ENCODE measurements around the gene E2F6.
A peak's percentile ranks its signal among the peaks of the same experiment; 100 is the strongest.

E2F6 gene

GRCh38 chr2:11457935-11458334 lies 8.0 kb downstream of the E2F6 start:
- DNase-seq (ENCODE audit: low spot score): no peak

- DNase-seq (ENCODE audit: low spot score): no peak
Measured at GRCh38 chr2:11456251-11456650, 9.7 kb downstream of the E2F6 start.

- DNase-seq (ENCODE audit: low spot score): no peak
Measured at GRCh38 chr2:11454824-11455223, 11.1 kb downstream of the E2F6 start.

- DNase-seq (ENCODE audit: low spot score): no peak
Measured at GRCh38 chr2:11450791-11451190, 15.2 kb downstream of the E2F6 start.

GRCh38 chr2:11446733-11447248 lies 19.2 kb downstream of the E2F6 start:
- peak; percentile 74 for DNase-seq (ENCODE audit: low spot score)

GRCh38 chr2:11444737-11445136 lies 21.2 kb downstream of the E2F6 start:
- no peak for DNase-seq (ENCODE audit: low spot score)

- DNase-seq (ENCODE audit: low spot score): no peak
Measured at GRCh38 chr2:11438555-11439080, 27.3 kb downstream of the E2F6 start.

GRCh38 chr2:11437602-11438001 lies 28.4 kb downstream of the E2F6 start:
- no peak for DNase-seq (ENCODE audit: low spot score)

GRCh38 chr2:11435036-11435435 lies 30.9 kb downstream of the E2F6 start:
- DNase-seq (ENCODE audit: low spot score): no peak

GRCh38 chr2:11434443-11434842 lies 31.5 kb downstream of the E2F6 start:
- DNase-seq (ENCODE audit: low spot score): no peak

GRCh38 chr2:11433822-11434221 lies 32.1 kb downstream of the E2F6 start:
- no peak for DNase-seq (ENCODE audit: low spot score)

- no peak for DNase-seq (ENCODE audit: low spot score)
Measured at GRCh38 chr2:11430729-11431128, 35.2 kb downstream of the E2F6 start.

GRCh38 chr2:11427224-11427623 lies 38.7 kb downstream of the E2F6 start:
- DNase-seq (ENCODE audit: low spot score): no peak

- DNase-seq (ENCODE audit: low spot score): no peak
Measured at GRCh38 chr2:11422901-11423435, 43.0 kb downstream of the E2F6 start.

GRCh38 chr2:11422491-11422865 lies 43.5 kb downstream of the E2F6 start:
- no peak for DNase-seq (ENCODE audit: low spot score)

GRCh38 chr2:11421863-11422490 lies 44.0 kb downstream of the E2F6 start:
- DNase-seq (ENCODE audit: low spot score): no peak

- no peak for DNase-seq (ENCODE audit: low spot score)
Measured at GRCh38 chr2:11420671-11421070, 45.3 kb downstream of the E2F6 start.

GRCh38 chr2:11420190-11420589 lies 45.8 kb downstream of the E2F6 start:
- no peak for DNase-seq (ENCODE audit: low spot score)

GRCh38 chr2:11419781-11420180 lies 46.2 kb downstream of the E2F6 start:
- DNase-seq (ENCODE audit: low spot score): no peak

- peak; percentile 71 for DNase-seq (ENCODE audit: low spot score)
Measured at GRCh38 chr2:11417946-11418585, 47.9 kb downstream of the E2F6 start.

GRCh38 chr2:11416931-11417330 lies 49.0 kb downstream of the E2F6 start:
- DNase-seq (ENCODE audit: low spot score): no peak

GRCh38 chr2:11416186-11416585 lies 49.8 kb downstream of the E2F6 start:
- no peak for DNase-seq (ENCODE audit: low spot score)

- DNase-seq (ENCODE audit: low spot score): no peak
Measured at GRCh38 chr2:11414372-11415124, 51.4 kb downstream of the E2F6 start.
